Endothelial cell of hepatic sinusoid (primary cell): ENCODE results near the gene NAALADL2.

Experiments
- in situ Hi-C: cut with HindIII; loops from 2 replicates; pipeline ENCODE4 v1.10.0; 2017; ENCODE audit warnings: low sequenced_read_pairs

NAALADL2 gene

GRCh38 chr3:175619369-175619768, 760.2 kb downstream of the NAALADL2 start:
- in situ Hi-C loops = no loop called here

GRCh38 chr3:175620093-175620492, 761.0 kb downstream of the NAALADL2 start:
- in situ Hi-C loops = no loop called here

- in situ Hi-C loops = no loop called here
Observed at GRCh38 chr3:175620532-175620931, 761.4 kb downstream of the NAALADL2 start.

- in situ Hi-C loops = no loop called here
Observed at GRCh38 chr3:175640958-175641357, 781.8 kb downstream of the NAALADL2 start.

GRCh38 chr3:175646865-175647264, 787.7 kb downstream of the NAALADL2 start:
- in situ Hi-C loops = no loop called here

GRCh38 chr3:175648899-175649298, 789.8 kb downstream of the NAALADL2 start:
- in situ Hi-C loops = no loop called here

GRCh38 chr3:175651716-175652115, 792.6 kb downstream of the NAALADL2 start:
- in situ Hi-C loops = no loop called here

GRCh38 chr3:175655351-175655750, 796.2 kb downstream of the NAALADL2 start:
- in situ Hi-C loops = no loop called here

GRCh38 chr3:175656461-175656860, 797.3 kb downstream of the NAALADL2 start:
- in situ Hi-C loops = no loop called here

GRCh38 chr3:175659670-175660350, 800.7 kb downstream of the NAALADL2 start:
- in situ Hi-C loops = no loop called here

- in situ Hi-C loops = no loop called here
Observed at GRCh38 chr3:175662815-175663214, 803.7 kb downstream of the NAALADL2 start.

GRCh38 chr3:175664911-175665310, 805.8 kb downstream of the NAALADL2 start:
- in situ Hi-C loops = no loop called here

GRCh38 chr3:175668300-175668699, 809.2 kb downstream of the NAALADL2 start:
- in situ Hi-C loops = no loop called here

- in situ Hi-C loops = no loop called here
Observed at GRCh38 chr3:175670557-175670956, 811.4 kb downstream of the NAALADL2 start.

GRCh38 chr3:175672119-175672689, 813.1 kb downstream of the NAALADL2 start:
- in situ Hi-C loops = no loop called here

GRCh38 chr3:175679568-175679967, 820.4 kb downstream of the NAALADL2 start:
- in situ Hi-C loops = no loop called here

GRCh38 chr3:175692256-175692655, 833.1 kb downstream of the NAALADL2 start:
- in situ Hi-C loops = loop anchor here (5.0 kb wide), 1 partner anchor 65 kb away; no protein-coding TSS in a partner anchor

GRCh38 chr3:175695251-175695650, 836.1 kb downstream of the NAALADL2 start:
- in situ Hi-C loops = no loop called here

GRCh38 chr3:175702956-175703355, 843.8 kb downstream of the NAALADL2 start:
- in situ Hi-C loops = no loop called here

GRCh38 chr3:175704366-175705055, 845.4 kb downstream of the NAALADL2 start:
- in situ Hi-C loops = no loop called here

GRCh38 chr3:175713268-175713667, 854.1 kb downstream of the NAALADL2 start:
- in situ Hi-C loops = no loop called here

- in situ Hi-C loops = no loop called here
Observed at GRCh38 chr3:175716446-175716845, 857.3 kb downstream of the NAALADL2 start.
